Adrenal gland (tissue), 12 donors: ENCODE results near the gene CTXND1. TPM values are rescaled to one million over a fixed set of nuclear protein-coding genes. Genes with fewer than 3 reads are reported as not detected.

Source experiments
- DNase-seq, 7 donors: peaks; one replicate each; pipeline ENCODE4 v3.0.0-alpha.2; 2019 to 2020
- H3K27ac ChIP-seq, 5 donors: fragments of 200-600 bp; sonication (generic) in 4 of 5; 1 replicate in 3 of 5; 2 replicates in 2 of 5; pipeline versions ENCODE4 v1.5.1 to v1.8.0; 2016 to 2020; ENCODE audit warnings: mild to moderate bottlenecking in 1 of 5
- H3K27me3 ChIP-seq: fragments of 200-600 bp; 2 replicates; pipeline ENCODE4 v1.8.0; 2021
- H3K36me3 ChIP-seq, 2 donors: fragments of 200-600 bp; replicated peaks in 1 of 2; 1 replicate in 1 of 2; 2 replicates in 1 of 2; pipeline versions ENCODE4 v1.5.1 to v1.8.0; 2018 to 2022
- H3K4me1 ChIP-seq, 2 donors: fragments of 200-600 bp; replicated peaks in 1 of 2; 1 replicate in 1 of 2; 2 replicates in 1 of 2; pipeline versions ENCODE4 v1.5.1 to v1.8.0; 2018 to 2021
- H3K4me3 ChIP-seq, 4 donors: fragments of 200-600 bp; sonication (generic) in 3 of 4; one replicate each; pipeline ENCODE4 v1.5.1; 2016 to 2018
- H3K9me3 ChIP-seq, 3 donors: fragments of 200-600 bp; sonication (generic) in 1 of 3; replicated peaks in 1 of 3; 1 replicate in 2 of 3; 2 replicates in 1 of 3; pipeline versions ENCODE4 v1.5.1 to v1.8.0; 2016 to 2021
- POLR2A ChIP-seq, 2 donors: fragments of 450-650 bp; IDR thresholded peaks; one replicate each; pipeline ENCODE4 v1.6.1; 2017; ENCODE audit warnings: antibody characterized with exemption in 2 of 2, mild to moderate bottlenecking in 2 of 2, moderate library complexity in 1 of 2
- WGBS, 4 donors: extraction: QIAGEN DNeasy Blood & Tissue Kit in 2 of 4; methylation state at CpG; one replicate each; pipeline versions ENCODE4 v1.1.5 to v1.1.7; 2013 to 2017; 5-methylcytosine and 5-hydroxymethylcytosine counted together
- intact Hi-C, 2 donors: fragments of 100-400 bp; cut with DNase I; formaldehyde crosslinking; loops; one replicate each; pipeline versions ENCODE4 v1.14.1 to v1.15.0; 2022 to 2023
- polyA plus RNA-seq, 3 donors: library from polyadenylated mRNA; stranded (reverse); fragments of 200-250 nt in 2 of 3; fragments of 350-450 nt in 1 of 3; fragmentation: Illumina TruSeq in 1 of 3; extraction: RNeasy Lipid Tissue Mini Kit (QIAGEN cat#74804) in 1 of 3; gene quantifications; one replicate each; pipeline ENCODE4 v1.2.3, GENCODE V29; 2013 to 2014
- total RNA-seq, 9 donors: library from RNA; depleted of rRNA in 4 of 9; stranded (reverse); fragments of >200 nt in 4 of 9; fragments of 120-200 nt in 1 of 9; fragmentation: NEBNext Ultra II Directional in 1 of 9; extraction: Animal tissue kit (Norgen Biotek cat#: 25700) in 1 of 9; gene quantifications; one replicate each; pipeline versions ENCODE4 v1.1.0 to v1.2.4, GENCODE V29; 2013 to 2023
- TF ChIP-seq, protein P1 (sequence below), 6 experiments: fragments of 450-650 bp in 4 of 6; fragments of 200-600 bp in 2 of 6; sonication (generic) in 1 of 6; IDR thresholded peaks; 1 replicate in 5 of 6; 2 replicates in 1 of 6; pipeline versions ENCODE4 v1.5.1 to v1.8.0; 2016 to 2021; ENCODE audit warnings: antibody characterized with exemption in 6 of 6, mild to moderate bottlenecking in 2 of 6, moderate library complexity in 1 of 6
- donor health status: healthy with polysubstance abuse.
- donor health status: Bipolar disorder and iron deficiency.
- donor health status: DM: yes; HTN: yes; CAD: no.
- donor health status: DM: no; HTN: no; CAD: no.
- donor health status: DM: no; HTN: no; CAD: no.
- donor health status: DM: yes; HTN: yes; CAD: no.

Gene CTXND1
- total and polyA plus RNA-seq, 12 donors: 0.55 to 17.4 (median 4.3) TPM

DNA sequence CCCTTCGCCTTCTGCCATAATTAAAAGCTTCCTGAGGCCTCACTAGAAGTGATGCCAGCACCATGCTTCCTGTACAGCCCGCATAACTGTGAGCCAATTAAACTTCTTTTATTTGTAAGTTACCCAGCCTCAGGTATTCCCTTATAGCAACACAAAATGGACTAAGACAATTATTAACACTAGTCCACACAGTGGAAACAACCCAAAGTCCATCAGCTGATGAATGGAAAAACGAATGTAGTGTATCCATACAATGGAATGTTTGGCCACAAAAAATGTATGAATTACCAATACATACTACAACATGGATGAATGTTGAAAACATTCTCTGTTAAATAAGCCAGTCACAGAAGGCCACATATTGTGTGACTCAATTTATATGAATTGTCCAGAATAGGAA is 22.5 kb upstream of the CTXND1 start:
- peaks cover 5% of the 10 kb centered on the region for H3K27me3 ChIP-seq
- H3K4me3 ChIP-seq: no peak overlapping the region
- WGBS, 4 donors: 70 to 85% (median 79%) methylated on average over 3 of the region's 3 CpGs
- H3K27ac ChIP-seq: no peak overlapping the region
- H3K9me3 ChIP-seq: no peaks in the 10 kb centered on the region
- H3K4me1 ChIP-seq: no peaks in the 10 kb centered on the region
- no peak for DNase-seq
- no peaks in the 10 kb centered on the region for H3K36me3 ChIP-seq
- TF ChIP-seq, protein P1, sequence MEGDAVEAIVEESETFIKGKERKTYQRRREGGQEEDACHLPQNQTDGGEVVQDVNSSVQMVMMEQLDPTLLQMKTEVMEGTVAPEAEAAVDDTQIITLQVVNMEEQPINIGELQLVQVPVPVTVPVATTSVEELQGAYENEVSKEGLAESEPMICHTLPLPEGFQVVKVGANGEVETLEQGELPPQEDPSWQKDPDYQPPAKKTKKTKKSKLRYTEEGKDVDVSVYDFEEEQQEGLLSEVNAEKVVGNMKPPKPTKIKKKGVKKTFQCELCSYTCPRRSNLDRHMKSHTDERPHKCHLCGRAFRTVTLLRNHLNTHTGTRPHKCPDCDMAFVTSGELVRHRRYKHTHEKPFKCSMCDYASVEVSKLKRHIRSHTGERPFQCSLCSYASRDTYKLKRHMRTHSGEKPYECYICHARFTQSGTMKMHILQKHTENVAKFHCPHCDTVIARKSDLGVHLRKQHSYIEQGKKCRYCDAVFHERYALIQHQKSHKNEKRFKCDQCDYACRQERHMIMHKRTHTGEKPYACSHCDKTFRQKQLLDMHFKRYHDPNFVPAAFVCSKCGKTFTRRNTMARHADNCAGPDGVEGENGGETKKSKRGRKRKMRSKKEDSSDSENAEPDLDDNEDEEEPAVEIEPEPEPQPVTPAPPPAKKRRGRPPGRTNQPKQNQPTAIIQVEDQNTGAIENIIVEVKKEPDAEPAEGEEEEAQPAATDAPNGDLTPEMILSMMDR (IDR thresholded peaks at IDR 0.05): no peak
- TF ChIP-seq POLR2A (IDR thresholded peaks at IDR 0.05): no peak
- intact Hi-C loops: no loop called here

DNA sequence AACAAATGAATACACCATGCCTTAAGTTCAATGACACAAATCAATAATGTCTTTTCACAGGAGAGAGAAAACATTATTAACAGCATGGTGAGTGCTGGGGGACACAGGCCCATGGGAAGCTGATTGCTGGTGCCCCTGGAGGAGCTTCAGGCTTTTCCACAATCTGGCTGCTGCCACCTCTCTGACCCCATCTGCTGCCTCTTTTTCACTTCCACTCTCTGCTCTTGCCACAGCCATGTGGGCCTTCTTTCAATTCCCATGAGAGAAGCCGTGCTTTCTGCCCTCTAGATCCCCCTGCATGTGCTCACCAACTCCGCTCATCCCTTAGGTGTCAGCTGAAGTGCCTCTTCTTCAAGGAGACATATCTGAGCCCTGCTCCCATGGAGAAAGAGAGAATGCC is 21.0 kb upstream of the CTXND1 start:
- Histone ChIP-seq H3K9me3 (no peaks in the 10 kb centered on the region), H3K36me3 (no peaks in the 10 kb centered on the region), H3K27ac (no peak overlapping the region), H3K4me1 (no peaks in the 10 kb centered on the region), H3K4me3 (no peak overlapping the region), H3K27me3 (peaks cover 6% of the 10 kb centered on the region)
- intact Hi-C loops: no loop called here
- no peak for DNase-seq
- WGBS, 4 donors: 71 to 91% (median 87%) methylated on average over 2 of the region's 2 CpGs
- TF ChIP-seq POLR2A (IDR thresholded peaks at IDR 0.05): no peak
- TF ChIP-seq, protein P1 (IDR thresholded peaks at IDR 0.05): no peak

DNA sequence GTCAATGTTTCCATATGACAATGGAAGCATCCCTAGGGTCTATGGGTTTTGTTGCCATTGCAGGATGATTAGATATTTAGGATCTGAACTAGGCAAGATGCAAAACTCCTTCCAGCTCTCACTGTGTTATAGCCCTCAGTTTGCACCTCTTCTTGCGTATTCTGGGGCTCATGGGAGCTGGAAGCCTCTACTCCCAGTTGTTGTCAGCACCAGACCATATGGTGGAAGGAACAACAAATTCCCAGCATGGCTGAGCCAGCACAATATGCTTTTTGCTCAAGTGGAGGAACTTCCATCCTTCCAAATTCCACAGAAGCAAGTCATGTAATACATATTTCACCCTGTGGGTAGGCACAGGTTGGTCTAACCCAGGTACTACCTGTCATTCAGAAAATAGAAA is 18.5 kb upstream of the CTXND1 start:
- Histone ChIP-seq H3K4me3 (no peak overlapping the region), H3K9me3 (no peaks in the 10 kb centered on the region), H3K36me3 (no peaks in the 10 kb centered on the region), H3K27me3 (peaks cover 8% of the 10 kb centered on the region), H3K27ac (no peak overlapping the region), H3K4me1 (no peaks in the 10 kb centered on the region)
- intact Hi-C loops: no loop called here
- DNase-seq: no peak
- WGBS, 4 donors: 50 to 80% (median 71%) methylated on average over 1 of the region's 1 CpG
- TF ChIP-seq POLR2A (IDR thresholded peaks at IDR 0.05): no peak
- TF ChIP-seq, protein P1 (IDR thresholded peaks at IDR 0.05): no peak

DNA sequence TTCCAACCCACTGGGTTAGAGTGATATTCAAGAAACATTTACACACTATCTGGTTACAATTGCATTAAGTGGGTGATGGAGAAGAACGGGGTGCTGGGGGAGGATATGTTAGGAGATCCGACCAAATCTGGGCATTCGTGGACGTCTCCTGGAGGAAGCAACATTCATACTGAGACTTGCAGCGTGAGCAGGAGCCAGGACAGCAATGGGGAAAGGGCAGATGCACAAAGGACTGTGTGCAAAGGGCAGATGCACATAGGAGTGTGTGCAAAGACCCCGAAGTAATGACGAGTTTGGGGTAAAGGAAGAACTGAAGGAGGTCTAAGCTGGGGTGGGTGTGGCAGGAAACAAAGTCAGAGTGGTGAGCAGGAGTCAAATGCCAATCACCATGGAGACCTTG is 16.1 kb upstream of the CTXND1 start:
- peak in 1 of 7 donors; percentile 13 for DNase-seq

More for the DNA sequence above, 16.1 kb upstream of the CTXND1 start:
- Histone ChIP-seq H3K27me3 (peaks cover 8% of the 10 kb centered on the region), H3K27ac (no peak overlapping the region), H3K36me3 (no peaks in the 10 kb centered on the region), H3K4me1 (no peaks in the 10 kb centered on the region), H3K4me3 (no peak overlapping the region), H3K9me3 (no peaks in the 10 kb centered on the region)
- intact Hi-C loops: no loop called here
- 77 to 83% (median 80%) methylated on average over 7 of the region's 7 CpGs for WGBS, 4 donors
- no peak for TF ChIP-seq POLR2A (IDR thresholded peaks at IDR 0.05)
- TF ChIP-seq, protein P1 (IDR thresholded peaks at IDR 0.05): no peak
